ENCODE results near the gene TRIM68.

Gene TRIM68

DNA sequence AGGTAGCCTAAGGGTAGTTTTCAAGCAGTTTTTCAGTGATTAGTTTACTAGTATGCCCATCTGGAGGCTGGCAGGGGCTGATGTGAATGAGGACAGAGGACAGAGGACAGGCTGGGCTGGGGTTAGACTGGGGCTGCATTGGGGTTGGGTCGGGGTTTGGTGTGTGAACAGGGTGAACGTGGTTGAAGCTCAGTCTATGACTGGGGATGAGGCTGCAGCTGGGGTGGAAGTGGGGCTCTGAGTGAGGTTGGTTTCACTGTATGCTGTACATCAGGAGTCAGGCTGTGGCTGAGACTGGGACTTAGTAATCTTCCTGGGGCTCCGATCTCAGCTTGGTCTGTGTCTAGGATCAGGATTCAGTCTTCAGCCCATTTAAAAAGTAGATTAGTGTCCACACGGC, 36.2 kb upstream of the TRIM68 start:
- no peak for TF ChIP-seq FOXP2 (optimal IDR thresholded peaks at IDR 0.05; ENCODE audit: borderline replicate concordance, extremely low read depth, extremely low read length, insufficient read depth)
- no peak for TF ChIP-seq TAF1 (IDR thresholded peaks at IDR 0.05; ENCODE audit: borderline replicate concordance, insufficient read depth, low read length)
- no peak for TF ChIP-seq POLR2AphosphoS5 (IDR thresholded peaks at IDR 0.05; ENCODE audit: low read depth, low read length)
- no peak for TF ChIP-seq SIN3A (IDR thresholded peaks at IDR 0.05; ENCODE audit: borderline replicate concordance, insufficient read depth, low read length)
- TF ChIP-seq, protein P1, sequence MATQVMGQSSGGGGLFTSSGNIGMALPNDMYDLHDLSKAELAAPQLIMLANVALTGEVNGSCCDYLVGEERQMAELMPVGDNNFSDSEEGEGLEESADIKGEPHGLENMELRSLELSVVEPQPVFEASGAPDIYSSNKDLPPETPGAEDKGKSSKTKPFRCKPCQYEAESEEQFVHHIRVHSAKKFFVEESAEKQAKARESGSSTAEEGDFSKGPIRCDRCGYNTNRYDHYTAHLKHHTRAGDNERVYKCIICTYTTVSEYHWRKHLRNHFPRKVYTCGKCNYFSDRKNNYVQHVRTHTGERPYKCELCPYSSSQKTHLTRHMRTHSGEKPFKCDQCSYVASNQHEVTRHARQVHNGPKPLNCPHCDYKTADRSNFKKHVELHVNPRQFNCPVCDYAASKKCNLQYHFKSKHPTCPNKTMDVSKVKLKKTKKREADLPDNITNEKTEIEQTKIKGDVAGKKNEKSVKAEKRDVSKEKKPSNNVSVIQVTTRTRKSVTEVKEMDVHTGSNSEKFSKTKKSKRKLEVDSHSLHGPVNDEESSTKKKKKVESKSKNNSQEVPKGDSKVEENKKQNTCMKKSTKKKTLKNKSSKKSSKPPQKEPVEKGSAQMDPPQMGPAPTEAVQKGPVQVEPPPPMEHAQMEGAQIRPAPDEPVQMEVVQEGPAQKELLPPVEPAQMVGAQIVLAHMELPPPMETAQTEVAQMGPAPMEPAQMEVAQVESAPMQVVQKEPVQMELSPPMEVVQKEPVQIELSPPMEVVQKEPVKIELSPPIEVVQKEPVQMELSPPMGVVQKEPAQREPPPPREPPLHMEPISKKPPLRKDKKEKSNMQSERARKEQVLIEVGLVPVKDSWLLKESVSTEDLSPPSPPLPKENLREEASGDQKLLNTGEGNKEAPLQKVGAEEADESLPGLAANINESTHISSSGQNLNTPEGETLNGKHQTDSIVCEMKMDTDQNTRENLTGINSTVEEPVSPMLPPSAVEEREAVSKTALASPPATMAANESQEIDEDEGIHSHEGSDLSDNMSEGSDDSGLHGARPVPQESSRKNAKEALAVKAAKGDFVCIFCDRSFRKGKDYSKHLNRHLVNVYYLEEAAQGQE (IDR thresholded peaks at IDR 0.05; ENCODE audit: insufficient read depth in 1 of 2, low read depth in 2 of 2, low read length in 2 of 2) = no peak

DNA sequence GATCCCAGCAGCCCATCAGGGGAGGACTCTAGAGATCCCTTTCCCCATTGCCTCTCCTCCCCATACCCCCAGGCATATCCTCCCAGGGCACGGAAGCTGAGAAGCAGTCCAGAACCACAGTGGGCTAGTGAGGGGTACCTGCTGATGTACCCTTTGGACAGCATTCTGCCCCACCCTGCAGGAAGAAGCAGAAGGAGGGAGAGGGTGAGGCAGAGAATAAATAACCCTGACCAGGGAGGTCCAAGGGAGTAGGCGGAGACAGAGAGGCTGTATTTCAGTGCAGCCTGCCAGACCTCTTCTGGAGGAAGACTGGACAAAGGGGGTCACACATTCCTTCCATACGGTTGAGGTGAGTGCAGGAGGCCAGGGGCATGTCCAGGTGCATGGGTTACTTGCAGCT, 35.7 kb upstream of the TRIM68 start, which contains the start of gene OR51E1:
TSS of gene OR51E1 (plus strand) at position 301 of the 400 bp plus-strand sequence. CDS start 8,545 bp downstream, outside the sequence.
- TF ChIP-seq, protein P1 (IDR thresholded peaks at IDR 0.05; ENCODE audit: insufficient read depth in 1 of 2, low read depth in 2 of 2, low read length in 2 of 2) = no peak
- no peak for TF ChIP-seq TAF1 (IDR thresholded peaks at IDR 0.05; ENCODE audit: borderline replicate concordance, insufficient read depth, low read length)
- no peak for TF ChIP-seq SIN3A (IDR thresholded peaks at IDR 0.05; ENCODE audit: borderline replicate concordance, insufficient read depth, low read length)
- TF ChIP-seq POLR2AphosphoS5 (IDR thresholded peaks at IDR 0.05; ENCODE audit: low read depth, low read length) = no peak
- TF ChIP-seq FOXP2 (optimal IDR thresholded peaks at IDR 0.05; ENCODE audit: borderline replicate concordance, extremely low read depth, extremely low read length, insufficient read depth) = no peak

DNA sequence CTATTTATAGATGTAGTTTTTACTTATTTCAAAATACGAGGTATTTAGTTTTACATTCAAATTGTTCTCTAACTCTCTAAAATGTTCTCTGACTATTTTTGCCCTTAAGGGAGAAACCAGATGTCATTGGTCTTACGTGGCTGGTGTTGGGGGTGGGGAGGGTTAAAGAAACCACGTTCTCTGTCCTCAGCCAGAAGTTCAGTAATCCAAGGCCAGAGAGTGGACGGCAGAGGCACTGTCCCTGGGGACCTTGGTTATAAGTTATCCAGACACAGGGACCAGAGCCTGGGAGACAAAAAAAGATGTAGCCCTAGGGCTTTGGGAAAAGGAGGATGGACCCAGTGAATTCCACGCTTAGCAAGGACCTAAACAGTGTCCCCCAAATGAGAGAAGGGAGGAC, 35.0 kb upstream of the TRIM68 start:
- TF ChIP-seq POLR2AphosphoS5 (IDR thresholded peaks at IDR 0.05; ENCODE audit: low read depth, low read length) = no peak
- TF ChIP-seq SIN3A (IDR thresholded peaks at IDR 0.05; ENCODE audit: borderline replicate concordance, insufficient read depth, low read length) = no peak
- no peak for TF ChIP-seq FOXP2 (optimal IDR thresholded peaks at IDR 0.05; ENCODE audit: borderline replicate concordance, extremely low read depth, extremely low read length, insufficient read depth)
- TF ChIP-seq TAF1 (IDR thresholded peaks at IDR 0.05; ENCODE audit: borderline replicate concordance, insufficient read depth, low read length) = no peak
- TF ChIP-seq, protein P1 (IDR thresholded peaks at IDR 0.05; ENCODE audit: insufficient read depth in 1 of 2, low read depth in 2 of 2, low read length in 2 of 2) = no peak

DNA sequence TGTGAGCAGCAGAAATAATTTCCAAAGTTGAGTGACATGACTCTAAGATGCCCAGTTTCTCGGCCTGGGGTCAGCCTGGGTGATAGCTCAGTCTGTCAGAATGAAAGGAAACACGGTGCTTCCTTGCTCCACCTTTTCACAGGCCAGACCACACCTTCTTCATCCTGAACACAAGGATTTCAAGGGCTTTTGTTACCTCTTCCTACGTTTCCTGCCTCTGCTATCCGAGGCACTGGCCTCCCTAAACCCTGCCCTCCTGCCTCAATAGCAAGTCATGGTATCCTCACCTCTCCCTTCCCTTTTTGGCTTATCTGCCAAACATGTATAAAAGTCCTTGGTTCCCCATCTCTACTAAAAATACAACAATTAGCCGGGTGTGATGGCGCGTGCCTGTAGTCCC, 34.0 kb upstream of the TRIM68 start:
- TF ChIP-seq POLR2AphosphoS5 (IDR thresholded peaks at IDR 0.05; ENCODE audit: low read depth, low read length) = no peak
- TF ChIP-seq SIN3A (IDR thresholded peaks at IDR 0.05; ENCODE audit: borderline replicate concordance, insufficient read depth, low read length) = no peak
- no peak for TF ChIP-seq FOXP2 (optimal IDR thresholded peaks at IDR 0.05; ENCODE audit: borderline replicate concordance, extremely low read depth, extremely low read length, insufficient read depth)
- TF ChIP-seq, protein P1 (IDR thresholded peaks at IDR 0.05; ENCODE audit: insufficient read depth in 1 of 2, low read depth in 2 of 2, low read length in 2 of 2) = no peak
- no peak for TF ChIP-seq TAF1 (IDR thresholded peaks at IDR 0.05; ENCODE audit: borderline replicate concordance, insufficient read depth, low read length)

DNA sequence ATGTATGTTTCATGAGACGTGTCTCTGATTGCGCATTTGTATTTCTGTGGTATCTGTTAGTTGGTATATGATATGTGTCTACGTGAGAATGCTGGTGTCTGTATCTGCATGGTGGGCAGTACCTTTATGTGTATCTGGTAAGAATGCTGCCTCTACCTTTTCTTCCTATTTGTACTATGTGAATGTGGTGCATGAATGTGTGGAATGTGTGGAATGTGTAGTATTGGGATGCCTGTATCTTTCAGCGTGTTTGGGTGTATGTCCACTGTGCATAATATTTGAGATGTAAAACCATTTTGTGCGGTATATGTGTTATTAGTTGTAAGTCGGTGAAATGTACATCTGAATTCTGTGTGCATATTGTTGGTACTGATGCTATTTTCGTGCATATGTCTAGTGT, 33.5 kb upstream of the TRIM68 start:
- TF ChIP-seq FOXP2 (optimal IDR thresholded peaks at IDR 0.05; ENCODE audit: borderline replicate concordance, extremely low read depth, extremely low read length, insufficient read depth) = no peak
- no peak for TF ChIP-seq SIN3A (IDR thresholded peaks at IDR 0.05; ENCODE audit: borderline replicate concordance, insufficient read depth, low read length)
- TF ChIP-seq POLR2AphosphoS5 (IDR thresholded peaks at IDR 0.05; ENCODE audit: low read depth, low read length) = no peak
- no peak for TF ChIP-seq TAF1 (IDR thresholded peaks at IDR 0.05; ENCODE audit: borderline replicate concordance, insufficient read depth, low read length)
- TF ChIP-seq, protein P1 (IDR thresholded peaks at IDR 0.05; ENCODE audit: insufficient read depth in 1 of 2, low read depth in 2 of 2, low read length in 2 of 2) = no peak
